SK-N-SH (cell line): ENCODE data around the gene SPDL1. TPM values are rescaled to one million over a fixed set of nuclear protein-coding genes. Genes with fewer than 3 reads are reported as not detected.

ENCODE experiments used
- CTCF ChIA-PET: fragments of 300-600, 350-600 bp; formaldehyde crosslinking; extraction: SDS; loops from one replicate; lab custom pipeline; 2021; lab: Yijun Ruan, JAX
- POLR2A ChIA-PET: fragments of 350-600 bp; sonication (Branson Sonifier 250); formaldehyde crosslinking; extraction: SDS; loops from one replicate; lab custom pipeline; 2020; ENCODE audit warnings: antibody characterized with exemption, inconsistent platforms; lab: Yijun Ruan, JAX
- DNase-seq: peaks from one replicate; pipeline ENCODE4 v3.0.0; 2012
- H2AFZ ChIP-seq: fragments of 200-600 bp; sonication (generic); 2 replicates; pipeline ENCODE4 v1.8.1; 2016; ENCODE audit warnings: antibody characterized with exemption, mild to moderate bottlenecking, low read depth
- H3F3A ChIP-seq: fragments of 200-600 bp; sonication (generic); replicated peaks from 2 replicates; pipeline ENCODE3; 2016; ENCODE audit warnings: antibody characterized with exemption, mild to moderate bottlenecking; ENCODE audit not compliant: insufficient read depth
- H3K27ac ChIP-seq, 2 experiments: fragments of 200-500 bp in 1 of 2; fragments of 200-600 bp in 1 of 2; sonication (Bioruptor generic) in 1 of 2; sonication (generic), shearing (Covaris generic) in 1 of 2; 2 replicates each; pipeline versions ENCODE4 v1.5.1 to v1.6.1; 2014 to 2016; ENCODE audit warnings: low read depth in 2 of 2, inconsistent platforms in 1 of 2, low read length in 1 of 2, mild to moderate bottlenecking in 1 of 2, mixed read lengths in 1 of 2
- H3K27me3 ChIP-seq: fragments of 200-600 bp; sonication (generic), shearing (Covaris generic); 2 replicates; pipeline ENCODE4 v1.6.1; 2016; ENCODE audit warnings: mixed run types; ENCODE audit not compliant: insufficient read depth
- H3K36me3 ChIP-seq, 2 experiments: fragments of 200-500 bp in 1 of 2; fragments of 200-600 bp in 1 of 2; sonication (Bioruptor generic) in 1 of 2; sonication (generic) in 1 of 2; replicated peaks in 1 of 2; 2 replicates each; pipeline versions ENCODE3 to v1.5.1; 2014 to 2016; ENCODE audit warnings: low read length in 1 of 2, mild to moderate bottlenecking in 1 of 2; ENCODE audit not compliant: insufficient read depth in 2 of 2, control insufficient read depth in 1 of 2
- H3K4me1 ChIP-seq, 2 experiments: fragments of 200-500 bp in 1 of 2; fragments of 200-600 bp in 1 of 2; sonication (Bioruptor generic) in 1 of 2; sonication (generic), shearing (Covaris generic) in 1 of 2; 2 replicates each; pipeline versions ENCODE4 v1.5.1 to v1.6.1; 2014 to 2016; ENCODE audit warnings: low read depth in 1 of 2, low read length in 1 of 2, mixed run types in 1 of 2; ENCODE audit not compliant: insufficient read depth in 2 of 2, control insufficient read depth in 1 of 2
- H3K4me2 ChIP-seq: fragments of 200-600 bp; sonication (generic), shearing (Covaris generic); 2 replicates; pipeline ENCODE4 v1.6.1; 2017; ENCODE audit warnings: mixed run types
- H3K4me3 ChIP-seq, 2 experiments: fragments of 200-500 bp in 1 of 2; fragments of 200-600 bp in 1 of 2; sonication (Bioruptor generic) in 1 of 2; sonication (generic), shearing (Covaris generic) in 1 of 2; 2 replicates each; pipeline versions ENCODE4 v1.5.1 to v1.8.1; 2014 to 2016; ENCODE audit warnings: low read depth in 2 of 2, inconsistent platforms in 1 of 2, low read length in 1 of 2, mild to moderate bottlenecking in 1 of 2, mixed read lengths in 1 of 2, moderate library complexity in 1 of 2
- H3K79me2 ChIP-seq: fragments of 200-600 bp; sonication (generic); 2 replicates; pipeline ENCODE4 v1.8.1; 2017; ENCODE audit warnings: mild to moderate bottlenecking; ENCODE audit not compliant: insufficient read depth
- H3K9ac ChIP-seq: fragments of 200-600 bp; sonication (generic); 2 replicates; pipeline ENCODE4 v1.6.1; 2017; ENCODE audit warnings: mixed run types
- H3K9me2 ChIP-seq: fragments of 200-600 bp; sonication (generic); 2 replicates; pipeline ENCODE4 v1.6.1; 2017; ENCODE audit warnings: mixed run types
- H3K9me3 ChIP-seq: fragments of 200-600 bp; sonication (generic); 2 replicates; pipeline ENCODE4 v1.6.1; 2017; ENCODE audit warnings: mixed run types, mild to moderate bottlenecking, moderate library complexity
- H4K20me1 ChIP-seq: fragments of 200-600 bp; sonication (generic); 2 replicates; pipeline ENCODE4 v1.6.1; 2017; ENCODE audit warnings: mild to moderate bottlenecking, mixed run types; ENCODE audit not compliant: insufficient read depth
- EP300 ChIP-seq, 2 experiments: IDR thresholded peaks; 2 replicates each; pipeline versions ENCODE4 v1.4.0 to v1.6.1; 2012; ENCODE audit warnings: borderline replicate concordance in 1 of 2, low read depth in 1 of 2, low read length in 1 of 2
- EZH2phosphoT487 ChIP-seq: fragments of 200-600 bp; sonication (generic); IDR thresholded peaks from 2 replicates; pipeline ENCODE4 v1.6.1; 2017; ENCODE audit warnings: low read depth, mixed run types, mild to moderate bottlenecking, antibody characterized with exemption, moderate library complexity, borderline replicate concordance
- FOXJ3 ChIP-seq: sonication (generic); formaldehyde crosslinking; IDR thresholded peaks from 2 replicates; pipeline ENCODE4 v1.5.1; 2020; ENCODE audit warnings: mild to moderate bottlenecking, missing genetic modification reagents
- FOXM1 ChIP-seq: IDR thresholded peaks from 2 replicates; pipeline ENCODE4 v1.4.0; 2012; ENCODE audit warnings: low read depth, mild to moderate bottlenecking
- GABPA ChIP-seq: IDR thresholded peaks from 2 replicates; pipeline ENCODE4 v1.4.0; 2012; ENCODE audit warnings: low read depth, mild to moderate bottlenecking
- JUND ChIP-seq: IDR thresholded peaks from 2 replicates; pipeline ENCODE4 v1.4.0; 2012
- MEF2A ChIP-seq: IDR thresholded peaks from 2 replicates; pipeline ENCODE4 v1.4.0; 2012; ENCODE audit warnings: low read depth, borderline replicate concordance
- MXI1 ChIP-seq: IDR thresholded peaks from 2 replicates; pipeline ENCODE4 v1.6.1; 2012; ENCODE audit warnings: mild to moderate bottlenecking, low read depth, low read length, improper control_type of control experiment
- NRF1 ChIP-seq: IDR thresholded peaks from 2 replicates; pipeline ENCODE4 v1.6.1; 2012; ENCODE audit warnings: low read depth, mild to moderate bottlenecking, low read length
- RAD21 ChIP-seq: IDR thresholded peaks from 2 replicates; pipeline ENCODE4 v1.6.1; 2012; ENCODE audit warnings: mild to moderate bottlenecking, low read length
- RCOR1 ChIP-seq: fragments of 150-350 bp; IDR thresholded peaks from 2 replicates; pipeline ENCODE4 v1.6.1; 2017; ENCODE audit warnings: antibody characterized with exemption, low read length
- RXRA ChIP-seq: IDR thresholded peaks from 2 replicates; pipeline ENCODE4 v1.4.0; 2012; ENCODE audit warnings: low read depth, mild to moderate bottlenecking, borderline replicate concordance
- SIN3A ChIP-seq: IDR thresholded peaks from 2 replicates; pipeline ENCODE4 v1.6.1; 2012; ENCODE audit warnings: low read depth, mild to moderate bottlenecking, low read length, moderate library complexity, borderline replicate concordance
- SMC3 ChIP-seq: IDR thresholded peaks from 2 replicates; pipeline ENCODE4 v1.6.1; 2012; ENCODE audit warnings: low read depth, low read length, improper control_type of control experiment
- WGBS: methylation state at CpG from one replicate; pipeline ENCODE4 v1.1.6; 2017; ENCODE audit warnings: low lambda C conversion rate; 5-methylcytosine and 5-hydroxymethylcytosine counted together
- polyA plus RNA-seq, 3 experiments: library from polyadenylated mRNA; depleted of rRNA; stranded (reverse); fragments of >200 nt; gene quantifications; 2 replicates each; pipeline ENCODE4 v1.2.3, GENCODE V29; 2012
- TF ChIP-seq, protein P1 (sequence below): IDR thresholded peaks from 2 replicates; pipeline ENCODE4 v1.4.0; 2012; ENCODE audit warnings: low read depth, borderline replicate concordance
- TF ChIP-seq, protein P2 (sequence below): fragments of 200-600 bp; sonication (generic); IDR thresholded peaks from 2 replicates; pipeline ENCODE4 v1.6.1; 2017; ENCODE audit warnings: antibody characterized with exemption, mild to moderate bottlenecking, moderate library complexity
- TF ChIP-seq, protein P3 (sequence below): fragments of 150-350 bp; IDR thresholded peaks from 2 replicates; pipeline ENCODE4 v1.6.1; 2017; ENCODE audit warnings: antibody characterized with exemption, low read length, low read depth, borderline replicate concordance
- TF ChIP-seq, protein P4 (sequence below): IDR thresholded peaks from 2 replicates; pipeline ENCODE4 v1.4.0; 2012; ENCODE audit warnings: low read depth
- TF ChIP-seq, protein P5 (sequence below): IDR thresholded peaks from 2 replicates; pipeline ENCODE4 v1.6.1; 2012; ENCODE audit warnings: mild to moderate bottlenecking, low read depth, low read length, moderate library complexity

Gene SPDL1
- polyA plus RNA-seq, 1 of the 3 experiments (the other 2 are of a cell fraction): 45.1 TPM

DNA sequence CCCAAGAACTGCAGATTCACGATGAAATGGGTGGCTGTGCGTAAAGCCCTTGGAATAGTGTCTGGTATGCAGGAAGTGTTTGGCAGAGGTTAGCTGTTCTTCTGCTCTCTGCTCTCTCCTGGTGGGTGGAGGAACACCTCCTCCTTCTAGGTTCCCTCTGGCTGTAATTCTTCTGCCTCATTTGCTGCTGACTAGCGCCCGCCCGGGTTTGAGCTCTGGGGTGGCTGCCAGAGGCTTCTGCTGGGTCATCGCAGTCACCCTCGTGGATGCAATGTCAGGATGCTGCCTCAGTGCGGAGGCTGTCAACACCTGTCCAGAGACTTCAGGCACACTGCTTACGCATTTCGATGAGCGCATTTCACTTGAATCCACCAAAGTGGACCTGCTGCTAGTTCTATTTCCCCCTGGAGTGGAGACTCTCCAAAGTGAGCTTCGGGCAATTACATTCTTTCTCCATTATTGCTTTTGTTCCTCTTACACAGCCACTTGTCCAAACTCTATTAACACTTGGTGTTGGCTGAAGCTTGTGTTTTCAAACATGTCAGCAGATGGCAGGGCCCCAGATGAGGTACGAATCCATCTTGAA lies 65.2 kb downstream of the SPDL1 start:
- Histone ChIP-seq H2AFZ (peak overlapping the region; percentile 50), H3K9ac (no peak overlapping the region), H3F3A (peaks cover 22% of the 10 kb centered on the region), H3K27ac (peak overlapping the region in 1 of 2 experiments; percentile 18; a peak in 2 of 4 replicates), H3K9me2 (no peaks in the 10 kb centered on the region), H3K27me3 (no peaks in the 10 kb centered on the region), H3K4me2 (peak overlapping the region; percentile 10; the same call in 1 of the 2 replicates), H3K9me3 (no peaks in the 10 kb centered on the region), H3K4me3 (no peak overlapping the region), H4K20me1 (no peaks in the 10 kb centered on the region), H3K79me2 (no peaks in the 10 kb centered on the region), H3K4me1 (peaks cover 23% of the 10 kb centered on the region in 2 experiments; a peak in 3 of 4 replicates), H3K36me3 (no peaks in the 10 kb centered on the region)
- ChIA-PET CTCF (interaction anchor here (0.5 to 1.1 kb wide), 2 partner anchors 19 to 248 kb away, joined by 3 read pairs; no protein-coding TSS in a partner anchor), POLR2A (no interaction called here)
- WGBS: 75% methylated on average over 12 of the region's 13 CpGs
- DNase-seq: no peak
- TF ChIP-seq, protein P1, sequence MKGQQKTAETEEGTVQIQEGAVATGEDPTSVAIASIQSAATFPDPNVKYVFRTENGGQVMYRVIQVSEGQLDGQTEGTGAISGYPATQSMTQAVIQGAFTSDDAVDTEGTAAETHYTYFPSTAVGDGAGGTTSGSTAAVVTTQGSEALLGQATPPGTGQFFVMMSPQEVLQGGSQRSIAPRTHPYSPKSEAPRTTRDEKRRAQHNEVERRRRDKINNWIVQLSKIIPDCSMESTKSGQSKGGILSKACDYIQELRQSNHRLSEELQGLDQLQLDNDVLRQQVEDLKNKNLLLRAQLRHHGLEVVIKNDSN: no peak
- TF ChIP-seq RCOR1 (no peak), FOXM1 (no peak), FOXJ3 (CRISPR knock-in tag) (no peak), MEF2A (no peak), EP300 (IDR thresholded peaks at IDR 0.05; ENCODE audit: borderline replicate concordance in 1 of 2, low read depth in 1 of 2, low read length in 1 of 2) (no peak), RXRA (no peak), EZH2phosphoT487 (no peak), GABPA (no peak), MXI1 (no peak), JUND (no peak)
- TF ChIP-seq, protein P2, sequence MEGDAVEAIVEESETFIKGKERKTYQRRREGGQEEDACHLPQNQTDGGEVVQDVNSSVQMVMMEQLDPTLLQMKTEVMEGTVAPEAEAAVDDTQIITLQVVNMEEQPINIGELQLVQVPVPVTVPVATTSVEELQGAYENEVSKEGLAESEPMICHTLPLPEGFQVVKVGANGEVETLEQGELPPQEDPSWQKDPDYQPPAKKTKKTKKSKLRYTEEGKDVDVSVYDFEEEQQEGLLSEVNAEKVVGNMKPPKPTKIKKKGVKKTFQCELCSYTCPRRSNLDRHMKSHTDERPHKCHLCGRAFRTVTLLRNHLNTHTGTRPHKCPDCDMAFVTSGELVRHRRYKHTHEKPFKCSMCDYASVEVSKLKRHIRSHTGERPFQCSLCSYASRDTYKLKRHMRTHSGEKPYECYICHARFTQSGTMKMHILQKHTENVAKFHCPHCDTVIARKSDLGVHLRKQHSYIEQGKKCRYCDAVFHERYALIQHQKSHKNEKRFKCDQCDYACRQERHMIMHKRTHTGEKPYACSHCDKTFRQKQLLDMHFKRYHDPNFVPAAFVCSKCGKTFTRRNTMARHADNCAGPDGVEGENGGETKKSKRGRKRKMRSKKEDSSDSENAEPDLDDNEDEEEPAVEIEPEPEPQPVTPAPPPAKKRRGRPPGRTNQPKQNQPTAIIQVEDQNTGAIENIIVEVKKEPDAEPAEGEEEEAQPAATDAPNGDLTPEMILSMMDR: no peak
- TF ChIP-seq, protein P3, sequence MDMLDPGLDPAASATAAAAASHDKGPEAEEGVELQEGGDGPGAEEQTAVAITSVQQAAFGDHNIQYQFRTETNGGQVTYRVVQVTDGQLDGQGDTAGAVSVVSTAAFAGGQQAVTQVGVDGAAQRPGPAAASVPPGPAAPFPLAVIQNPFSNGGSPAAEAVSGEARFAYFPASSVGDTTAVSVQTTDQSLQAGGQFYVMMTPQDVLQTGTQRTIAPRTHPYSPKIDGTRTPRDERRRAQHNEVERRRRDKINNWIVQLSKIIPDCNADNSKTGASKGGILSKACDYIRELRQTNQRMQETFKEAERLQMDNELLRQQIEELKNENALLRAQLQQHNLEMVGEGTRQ: no peak

DNA sequence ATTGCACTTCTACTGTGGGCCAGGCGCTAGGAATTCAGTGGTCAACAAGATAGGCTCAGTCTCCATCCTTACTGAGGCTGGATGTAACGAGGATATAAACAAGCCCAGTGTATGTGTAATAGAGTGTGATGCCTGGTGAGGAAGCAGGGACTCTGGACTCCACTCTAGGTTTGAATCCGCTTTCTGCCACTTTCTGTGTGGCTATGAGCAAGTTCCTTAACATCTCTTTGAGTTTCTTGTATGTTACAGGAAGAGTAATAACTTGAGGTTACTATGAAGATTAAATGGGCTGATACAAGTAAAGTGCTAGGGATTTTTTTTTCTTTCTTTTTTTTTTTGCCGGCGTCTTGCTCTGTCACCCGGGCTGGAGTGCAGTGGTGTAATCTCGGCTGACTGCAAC lies 65.9 kb downstream of the SPDL1 start:
- Histone ChIP-seq H3K4me3 (no peak overlapping the region), H2AFZ (no peak overlapping the region), H3K4me2 (0 out of 2 replicates have a peak overlapping the region, but pooled peaks have one; percentile 10), H3K9ac (no peak overlapping the region), H3K9me2 (no peaks in the 10 kb centered on the region), H3K4me1 (peaks cover 23% of the 10 kb centered on the region in 2 experiments; a peak in 3 of 4 replicates), H3K36me3 (no peaks in the 10 kb centered on the region), H3F3A (peaks cover 22% of the 10 kb centered on the region), H4K20me1 (no peaks in the 10 kb centered on the region), H3K79me2 (no peaks in the 10 kb centered on the region), H3K27ac (peak overlapping the region in 1 of 2 experiments; percentile 18; a peak in 1 of 4 replicates), H3K9me3 (no peaks in the 10 kb centered on the region), H3K27me3 (no peaks in the 10 kb centered on the region)
- no peak for DNase-seq
- 77% methylated on average over 7 of the region's 7 CpGs for WGBS
- POLR2A ChIA-PET: no interaction called here
- CTCF ChIA-PET: interaction anchor here (0.5 to 1.1 kb wide), 2 partner anchors 19 to 249 kb away, joined by 3 read pairs; no protein-coding TSS in a partner anchor
- TF ChIP-seq SMC3 (no peak), SIN3A (no peak), NRF1 (no peak), EZH2phosphoT487 (no peak), FOXJ3 (CRISPR knock-in tag) (no peak), RAD21 (no peak), FOXM1 (no peak)
- TF ChIP-seq, protein P4, sequence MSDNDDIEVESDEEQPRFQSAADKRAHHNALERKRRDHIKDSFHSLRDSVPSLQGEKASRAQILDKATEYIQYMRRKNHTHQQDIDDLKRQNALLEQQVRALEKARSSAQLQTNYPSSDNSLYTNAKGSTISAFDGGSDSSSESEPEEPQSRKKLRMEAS: no peak
- TF ChIP-seq, protein P5, sequence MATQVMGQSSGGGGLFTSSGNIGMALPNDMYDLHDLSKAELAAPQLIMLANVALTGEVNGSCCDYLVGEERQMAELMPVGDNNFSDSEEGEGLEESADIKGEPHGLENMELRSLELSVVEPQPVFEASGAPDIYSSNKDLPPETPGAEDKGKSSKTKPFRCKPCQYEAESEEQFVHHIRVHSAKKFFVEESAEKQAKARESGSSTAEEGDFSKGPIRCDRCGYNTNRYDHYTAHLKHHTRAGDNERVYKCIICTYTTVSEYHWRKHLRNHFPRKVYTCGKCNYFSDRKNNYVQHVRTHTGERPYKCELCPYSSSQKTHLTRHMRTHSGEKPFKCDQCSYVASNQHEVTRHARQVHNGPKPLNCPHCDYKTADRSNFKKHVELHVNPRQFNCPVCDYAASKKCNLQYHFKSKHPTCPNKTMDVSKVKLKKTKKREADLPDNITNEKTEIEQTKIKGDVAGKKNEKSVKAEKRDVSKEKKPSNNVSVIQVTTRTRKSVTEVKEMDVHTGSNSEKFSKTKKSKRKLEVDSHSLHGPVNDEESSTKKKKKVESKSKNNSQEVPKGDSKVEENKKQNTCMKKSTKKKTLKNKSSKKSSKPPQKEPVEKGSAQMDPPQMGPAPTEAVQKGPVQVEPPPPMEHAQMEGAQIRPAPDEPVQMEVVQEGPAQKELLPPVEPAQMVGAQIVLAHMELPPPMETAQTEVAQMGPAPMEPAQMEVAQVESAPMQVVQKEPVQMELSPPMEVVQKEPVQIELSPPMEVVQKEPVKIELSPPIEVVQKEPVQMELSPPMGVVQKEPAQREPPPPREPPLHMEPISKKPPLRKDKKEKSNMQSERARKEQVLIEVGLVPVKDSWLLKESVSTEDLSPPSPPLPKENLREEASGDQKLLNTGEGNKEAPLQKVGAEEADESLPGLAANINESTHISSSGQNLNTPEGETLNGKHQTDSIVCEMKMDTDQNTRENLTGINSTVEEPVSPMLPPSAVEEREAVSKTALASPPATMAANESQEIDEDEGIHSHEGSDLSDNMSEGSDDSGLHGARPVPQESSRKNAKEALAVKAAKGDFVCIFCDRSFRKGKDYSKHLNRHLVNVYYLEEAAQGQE: no peak
